ENCODE data around the gene ATP1A2.

GRCh38 chr1:160076295-160076694 lies 39.3 kb upstream of the ATP1A2 start:
- TF ChIP-seq POLR2A (IDR thresholded peaks at IDR 0.05; ENCODE audit: low read depth, low read length) (no peak), POLR2AphosphoS5 (IDR thresholded peaks at IDR 0.05; ENCODE audit: low read depth, low read length) (no peak)
